HepG2 (cell line): Measurements from ENCODE around the gene ARRDC1. TPM values are rescaled to one million over a fixed set of nuclear protein-coding genes. Genes with fewer than 3 reads are reported as not detected.

Experiments
- ATAC-seq: fragments of 200-7000 bp; cut with Tn5 transposase; 3 replicates; pipeline ENCODE4 v1.9.1; 2020; ENCODE audit warnings: mild to moderate bottlenecking, moderate library complexity
- BruUV-seq: library from RNA; stranded (reverse); fragments of 400-500 nt; replicated peaks from 2 replicates; lab custom pipeline; 2021; lab: Mats Ljungman, UMichigan
- CTCF ChIA-PET: fragments of 300-600 bp; formaldehyde crosslinking; extraction: SDS; loops from one replicate; lab custom pipeline; 2021; ENCODE audit warnings: low total read pairs, inconsistent platforms, low intra/inter-chr PET ratio; lab: Yijun Ruan, JAX
- POLR2A ChIA-PET: fragments of 350-600 bp; sonication (Branson Sonifier 250); formaldehyde crosslinking; loops from one replicate; lab custom pipeline; 2020; ENCODE audit warnings: antibody characterized with exemption, inconsistent platforms; lab: Yijun Ruan, JAX
- DNase-seq: peaks from one replicate; pipeline ENCODE4 v3.0.0-alpha.2; 2015; ENCODE audit warnings: low spot score
- FAIRE-seq: peaks from 3 replicates; lab custom pipeline; 2011; peaks lifted over from hg19 to GRCh38; lab: Jason Lieb, UNC
- H2AFZ ChIP-seq: one replicate; pipeline ENCODE4 v1.6.1; 2011; ENCODE audit warnings: low read length, inconsistent platforms
- H3K27ac ChIP-seq: fragments of 300-600 bp; 3 replicates; pipeline ENCODE4 v1.8.0; 2011; ENCODE audit warnings: mixed run types, mild to moderate bottlenecking, mixed read lengths, low read length, inconsistent platforms; ENCODE audit not compliant: insufficient read depth; ENCODE audit errors: extremely low read length
- H3K27me3 ChIP-seq, 2 experiments: fragments of 200-600 bp in 1 of 2; 2 replicates in 1 of 2; 3 replicates in 1 of 2; pipeline versions ENCODE4 v1.6.0 to v1.8.0; 2011; ENCODE audit warnings: low read length in 2 of 2, mild to moderate bottlenecking in 2 of 2, moderate library complexity in 2 of 2, inconsistent platforms in 1 of 2; ENCODE audit not compliant: insufficient read depth in 2 of 2, control insufficient read depth in 1 of 2
- H3K36me3 ChIP-seq, 2 experiments: fragments of 200-600 bp in 1 of 2; replicated peaks in 1 of 2; 2 replicates in 1 of 2; 3 replicates in 1 of 2; pipeline versions ENCODE4 v1.5.1 to v1.8.0; 2011; ENCODE audit warnings: low read length in 2 of 2, inconsistent platforms in 1 of 2; ENCODE audit not compliant: insufficient read depth in 2 of 2, control insufficient read depth in 1 of 2
- H3K4me1 ChIP-seq: 2 replicates; pipeline ENCODE4 v1.5.1; 2012; ENCODE audit warnings: low read length, inconsistent platforms; ENCODE audit not compliant: insufficient read depth
- H3K4me2 ChIP-seq: 2 replicates; pipeline ENCODE4 v1.6.0; 2011; ENCODE audit warnings: low read depth, low read length, inconsistent platforms
- H3K4me3 ChIP-seq, 3 experiments: fragments of 200-600 bp in 1 of 3; sonication (generic), shearing (Covaris generic) in 1 of 3; replicated peaks in 1 of 3; 2 replicates each; pipeline ENCODE4 v1.5.1; 2011 to 2016; ENCODE audit warnings: low read length in 3 of 3, inconsistent platforms in 2 of 3, low read depth in 2 of 3, mild to moderate bottlenecking in 2 of 3, control low read depth in 1 of 3, mixed read lengths in 1 of 3; ENCODE audit not compliant: insufficient read depth in 1 of 3
- H3K79me2 ChIP-seq: one replicate; pipeline ENCODE4 v1.6.1; 2011; ENCODE audit warnings: low read length, inconsistent platforms; ENCODE audit not compliant: insufficient read depth
- H3K9ac ChIP-seq: 2 replicates; pipeline ENCODE4 v1.6.0; 2011; ENCODE audit warnings: mild to moderate bottlenecking, low read depth, low read length, inconsistent platforms; ENCODE audit not compliant: insufficient read depth
- H3K9me3 ChIP-seq: 2 replicates; pipeline ENCODE4 v1.5.1; 2012; ENCODE audit warnings: mild to moderate bottlenecking, low read length
- H4K20me1 ChIP-seq: 2 replicates; pipeline ENCODE4 v1.6.0; 2011; ENCODE audit warnings: inconsistent platforms, mild to moderate bottlenecking, low read length, moderate library complexity; ENCODE audit not compliant: insufficient read depth
- BHLHE40 ChIP-seq: IDR thresholded peaks from 2 replicates; pipeline ENCODE4 v1.6.1; 2011; ENCODE audit warnings: low read length, improper control_type of control experiment
- CBX1 ChIP-seq: IDR thresholded peaks from one replicate; pipeline ENCODE4 v1.6.1; 2016; ENCODE audit warnings: antibody characterized with exemption, low read depth
- CCDC6 ChIP-seq: sonication (generic); formaldehyde crosslinking; IDR thresholded peaks from 2 replicates; pipeline ENCODE4 v1.8.1; 2022; ENCODE audit warnings: mild to moderate bottlenecking, missing genetic modification reagents, moderate library complexity
- CENPX ChIP-seq: sonication (generic); formaldehyde crosslinking; IDR thresholded peaks from 2 replicates; pipeline ENCODE4 v1.9.0; 2021; ENCODE audit warnings: mild to moderate bottlenecking, missing genetic modification reagents, moderate library complexity
- HMG20A ChIP-seq: IDR thresholded peaks from 2 replicates; pipeline ENCODE4 v1.6.1; 2016; ENCODE audit warnings: borderline replicate concordance
- MIXL1 ChIP-seq: IDR thresholded peaks from 2 replicates; pipeline ENCODE4 v1.6.1; 2016
- NAIF1 ChIP-seq: sonication (generic); formaldehyde crosslinking; IDR thresholded peaks from 2 replicates; pipeline ENCODE4 v1.5.0; 2020; ENCODE audit warnings: mild to moderate bottlenecking, missing genetic modification reagents, borderline replicate concordance
- NR1H2 ChIP-seq: sonication (generic); formaldehyde crosslinking; IDR thresholded peaks from 2 replicates; pipeline ENCODE4 v1.8.1; 2022; ENCODE audit warnings: low read depth, missing genetic modification reagents, borderline replicate concordance
- PAF1 ChIP-seq: IDR thresholded peaks from 2 replicates; pipeline ENCODE4 v1.6.1; 2016; ENCODE audit warnings: missing genetic modification reagents, missing compliant biosample characterization
- SMARCC2 ChIP-seq: fragments of 450-650 bp; IDR thresholded peaks from 2 replicates; pipeline ENCODE4 v1.6.1; 2017; ENCODE audit warnings: antibody characterized with exemption, mild to moderate bottlenecking
- YEATS4 ChIP-seq: sonication (generic); formaldehyde crosslinking; IDR thresholded peaks from 2 replicates; pipeline ENCODE4 v1.4.0; 2020; ENCODE audit warnings: missing genetic modification reagents, borderline replicate concordance
- ZNF337 ChIP-seq: sonication (generic); formaldehyde crosslinking; IDR thresholded peaks from 2 replicates; pipeline ENCODE4 v1.5.1; 2020; ENCODE audit warnings: missing genetic modification reagents, low read depth, mild to moderate bottlenecking, borderline replicate concordance
- ZNF354B ChIP-seq: sonication (generic); formaldehyde crosslinking; IDR thresholded peaks from 2 replicates; pipeline ENCODE4 v1.8.0; 2022; ENCODE audit warnings: mild to moderate bottlenecking, missing genetic modification reagents
- ZNF678 ChIP-seq: sonication (generic); formaldehyde crosslinking; IDR thresholded peaks from 2 replicates; pipeline ENCODE4 v1.4.0; 2020; ENCODE audit warnings: mild to moderate bottlenecking, missing genetic modification reagents
- ZNF703 ChIP-seq: sonication (generic); formaldehyde crosslinking; IDR thresholded peaks from 2 replicates; pipeline ENCODE4 v1.5.1; 2020; ENCODE audit warnings: missing genetic modification reagents, mild to moderate bottlenecking, moderate library complexity, borderline replicate concordance
- WGBS: methylation state at CpG from one replicate; pipeline ENCODE4 v1.1.6; 2017; ENCODE audit warnings: low lambda C conversion rate; 5-methylcytosine and 5-hydroxymethylcytosine counted together
- in situ Hi-C: cut with HindIII; loops from 2 replicates; pipeline ENCODE4 v1.10.0; 2017; ENCODE audit warnings: low pct_unique_long_range_greater_than_20kb; ENCODE audit not compliant: extremely low pct_ligation_motif_present
- intact Hi-C: fragments of 100-400 bp; cut with micrococcal nuclease; formaldehyde crosslinking; loops from one replicate; pipeline ENCODE4 v1.10.0; 2022; ENCODE audit not compliant: unreplicated experiment
- polyA plus RNA-seq, 8 experiments: library from polyadenylated mRNA; depleted of rRNA in 3 of 8; stranded (reverse) in 7 of 8; unstranded in 1 of 8; fragments of >200 nt; fragmentation: Illumina TruSeq in 4 of 8; extraction: Trizol in 4 of 8; gene quantifications; 2 replicates each; pipeline versions ENCODE4 v1.2.1 to v1.2.3, GENCODE V29; 2011 to 2016; ENCODE audit warnings: low read depth in 4 of 8, missing spikeins in 1 of 8, mixed read lengths in 1 of 8; ENCODE audit not compliant: insufficient read depth in 1 of 8
- total RNA-seq, 5 experiments: library from RNA; depleted of rRNA; stranded (reverse); fragments of >200 nt; fragmentation: Illumina TruSeq; extraction: Trizol; gene quantifications; 2 replicates each; pipeline ENCODE4 v1.2.3, GENCODE V29; 2016; ENCODE audit warnings: low read depth in 1 of 5
- TF ChIP-seq, protein P1 (sequence below): sonication (generic); formaldehyde crosslinking; IDR thresholded peaks from 2 replicates; pipeline ENCODE4 v1.4.0; 2020; ENCODE audit warnings: missing genetic modification reagents, borderline replicate concordance
- TF ChIP-seq, protein P2 (sequence below): sonication (generic); formaldehyde crosslinking; IDR thresholded peaks from 2 replicates; pipeline ENCODE4 v1.5.1; 2020; ENCODE audit warnings: missing genetic modification reagents, mild to moderate bottlenecking, borderline replicate concordance
- TF ChIP-seq, protein P3 (sequence below): sonication (generic); IDR thresholded peaks from 2 replicates; pipeline ENCODE4 v1.6.1; 2016; ENCODE audit warnings: low read depth, borderline replicate concordance

The ARRDC1 gene
- total and polyA plus RNA-seq, 2 of the 13 experiments (the other 11 are each of a cell fraction or from before 2014, with no cell fraction given), result 21.7 to 44.4 TPM

DNA sequence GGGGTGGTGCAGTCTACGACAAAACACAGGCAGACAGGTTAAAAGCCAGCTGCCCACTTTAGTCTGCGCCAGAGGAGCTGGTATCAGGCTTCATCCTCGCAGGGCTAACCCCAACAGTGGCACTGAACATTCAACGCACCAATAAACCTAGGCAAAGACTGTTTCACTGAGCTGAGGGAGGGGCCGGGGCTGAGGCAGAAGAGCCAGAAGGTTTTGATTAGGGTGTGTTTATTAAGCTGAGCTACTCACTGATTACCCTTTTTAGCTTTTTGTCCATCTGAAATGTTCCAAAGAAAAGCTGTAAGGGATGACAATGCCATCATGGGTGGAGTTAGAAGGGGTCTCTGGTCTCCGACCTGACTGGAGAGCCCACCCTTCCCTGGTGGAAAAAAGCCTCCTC lies 16.6 kb upstream of the ARRDC1 start:
- H3K9me3 ChIP-seq, result no peaks in the 10 kb centered on the region
- DNase-seq, result no peak
- H4K20me1 ChIP-seq, result no peaks in the 10 kb centered on the region
- H3K79me2 ChIP-seq, result peaks cover 19% of the 10 kb centered on the region
- in situ Hi-C loops, result no loop called here
- TSS peak; percentile 62 for BruUV-seq
- POLR2A ChIA-PET, result interaction anchor here (1.5 to 1.8 kb wide), 2 partner anchors 10 to 16 kb away, joined by 4 to 7 read pairs; partner anchors contain the start of genes ARRDC1 and DPH7
- peaks cover 17 to 42% of the 10 kb centered on the region in 2 experiments for H3K36me3 ChIP-seq
- no peaks in the 10 kb centered on the region for H3K27me3 ChIP-seq
- no peak overlapping the region for H2AFZ ChIP-seq
- CTCF ChIA-PET, result no interaction called here
- peak overlapping the region; percentile 87 for H3K4me2 ChIP-seq
- whole genome bisulfite sequencing, result 89% methylated on average over 5 of the region's 6 CpGs
- no peak for FAIRE-seq
- peak overlapping the region; percentile 74 to 90 (median 83); a peak in 5 of 6 replicates for H3K4me3 ChIP-seq
- TF ChIP-seq ZNF703 (CRISPR knock-in tag), result no peak
- no peak for TF ChIP-seq BHLHE40
- no peak for TF ChIP-seq PAF1 (CRISPR knock-in tag)
- no peak for TF ChIP-seq SMARCC2
- TF ChIP-seq CCDC6 (CRISPR knock-in tag), result no peak
- TF ChIP-seq NAIF1 (CRISPR knock-in tag), result no peak
- no peak for TF ChIP-seq ZNF354B (CRISPR knock-in tag)
- no peak for TF ChIP-seq ZNF337
- no peak for TF ChIP-seq CBX1
- TF ChIP-seq, protein P1, sequence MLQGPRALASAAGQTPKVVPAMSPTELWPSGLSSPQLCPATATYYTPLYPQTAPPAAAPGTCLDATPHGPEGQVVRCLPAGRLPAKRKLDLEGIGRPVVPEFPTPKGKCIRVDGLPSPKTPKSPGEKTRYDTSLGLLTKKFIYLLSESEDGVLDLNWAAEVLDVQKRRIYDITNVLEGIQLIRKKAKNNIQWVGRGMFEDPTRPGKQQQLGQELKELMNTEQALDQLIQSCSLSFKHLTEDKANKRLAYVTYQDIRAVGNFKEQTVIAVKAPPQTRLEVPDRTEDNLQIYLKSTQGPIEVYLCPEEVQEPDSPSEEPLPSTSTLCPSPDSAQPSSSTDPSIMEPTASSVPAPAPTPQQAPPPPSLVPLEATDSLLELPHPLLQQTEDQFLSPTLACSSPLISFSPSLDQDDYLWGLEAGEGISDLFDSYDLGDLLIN (CRISPR knock-in tag), result no peak
- TF ChIP-seq CENPX (CRISPR knock-in tag), result no peak
- no peak for TF ChIP-seq YEATS4 (CRISPR knock-in tag)
- no peak for TF ChIP-seq HMG20A
- TF ChIP-seq, protein P2, sequence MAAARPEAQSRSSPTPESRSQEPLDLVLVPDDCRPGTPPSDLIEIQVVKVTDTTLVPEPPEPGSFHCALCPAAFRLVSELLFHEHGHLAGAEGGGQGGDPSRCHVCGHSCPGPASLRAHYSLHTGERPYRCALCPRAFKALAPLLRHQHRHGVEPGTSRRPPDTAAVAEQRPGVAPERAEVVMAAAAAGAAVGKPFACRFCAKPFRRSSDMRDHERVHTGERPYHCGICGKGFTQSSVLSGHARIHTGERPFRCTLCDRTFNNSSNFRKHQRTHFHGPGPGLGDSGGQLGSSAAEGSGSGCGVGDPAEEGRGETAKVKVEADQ, result no peak
- TF ChIP-seq NR1H2 (CRISPR knock-in tag), result no peak
- TF ChIP-seq MIXL1 (CRISPR knock-in tag), result no peak
- TF ChIP-seq, protein P3, sequence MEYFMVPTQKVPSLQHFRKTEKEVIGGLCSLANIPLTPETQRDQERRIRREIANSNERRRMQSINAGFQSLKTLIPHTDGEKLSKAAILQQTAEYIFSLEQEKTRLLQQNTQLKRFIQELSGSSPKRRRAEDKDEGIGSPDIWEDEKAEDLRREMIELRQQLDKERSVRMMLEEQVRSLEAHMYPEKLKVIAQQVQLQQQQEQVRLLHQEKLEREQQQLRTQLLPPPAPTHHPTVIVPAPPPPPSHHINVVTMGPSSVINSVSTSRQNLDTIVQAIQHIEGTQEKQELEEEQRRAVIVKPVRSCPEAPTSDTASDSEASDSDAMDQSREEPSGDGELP, result no peak
- no peak for TF ChIP-seq ZNF678 (CRISPR knock-in tag)
- TF ChIP-seq, all 625 proteins: peak for 0
- Histone ChIP-seq H3K27ac (no peak overlapping the region), H3K9ac (peak overlapping the region; percentile 82), H3K4me1 (peaks cover 41% of the 10 kb centered on the region)
- intact Hi-C loops, result no loop called here
- no peak for ATAC-seq
